ENCODE measurements around the gene MMP14.
"Not testable (repeated sequence)": the region's sequence is repeated elsewhere in the genome, so short reads cannot be mapped to it uniquely, and the experiment has no call there.

- TF ChIP-seq CTCF, POLR2A (IDR thresholded peaks at IDR 0.05): not testable (repeated sequence)
Measured at GRCh38 chr14:22854296-22854695, 17.9 kb downstream of the MMP14 start.

All from heart left ventricle (tissue), 13 donors.